ENCODE measurements around the gene RERE. TPM values are rescaled to one million over a fixed set of nuclear protein-coding genes. Genes with fewer than 3 reads are reported as not detected.

The RERE gene
- total and polyA plus RNA-seq, 7 donors: 19.2 to 148 (median 90.6) TPM

- intact Hi-C loops (cut with DNase I): no loop called here
- peaks cover 0 to 97% (median 96%) of the 10 kb centered on the region in 4 donors for H3K4me1 ChIP-seq
- no peaks in the 10 kb centered on the region for H3K9me3 ChIP-seq
- peaks cover 0 to 3% (median 0%) of the 10 kb centered on the region in 4 donors for H3K36me3 ChIP-seq
- WGBS, 2 donors: 68 to 70% methylated on average over 4 of the region's 4 CpGs
- no peak for DNase-seq
- TF ChIP-seq, protein P1, sequence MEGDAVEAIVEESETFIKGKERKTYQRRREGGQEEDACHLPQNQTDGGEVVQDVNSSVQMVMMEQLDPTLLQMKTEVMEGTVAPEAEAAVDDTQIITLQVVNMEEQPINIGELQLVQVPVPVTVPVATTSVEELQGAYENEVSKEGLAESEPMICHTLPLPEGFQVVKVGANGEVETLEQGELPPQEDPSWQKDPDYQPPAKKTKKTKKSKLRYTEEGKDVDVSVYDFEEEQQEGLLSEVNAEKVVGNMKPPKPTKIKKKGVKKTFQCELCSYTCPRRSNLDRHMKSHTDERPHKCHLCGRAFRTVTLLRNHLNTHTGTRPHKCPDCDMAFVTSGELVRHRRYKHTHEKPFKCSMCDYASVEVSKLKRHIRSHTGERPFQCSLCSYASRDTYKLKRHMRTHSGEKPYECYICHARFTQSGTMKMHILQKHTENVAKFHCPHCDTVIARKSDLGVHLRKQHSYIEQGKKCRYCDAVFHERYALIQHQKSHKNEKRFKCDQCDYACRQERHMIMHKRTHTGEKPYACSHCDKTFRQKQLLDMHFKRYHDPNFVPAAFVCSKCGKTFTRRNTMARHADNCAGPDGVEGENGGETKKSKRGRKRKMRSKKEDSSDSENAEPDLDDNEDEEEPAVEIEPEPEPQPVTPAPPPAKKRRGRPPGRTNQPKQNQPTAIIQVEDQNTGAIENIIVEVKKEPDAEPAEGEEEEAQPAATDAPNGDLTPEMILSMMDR (IDR thresholded peaks at IDR 0.05): no peak
- TF ChIP-seq EP300 (IDR thresholded peaks at IDR 0.05) (no peak), POLR2AphosphoS5 (IDR thresholded peaks at IDR 0.05) (no peak), POLR2A (IDR thresholded peaks at IDR 0.05) (no peak)
- H3K4me3 ChIP-seq: no peak overlapping the region
- H3K27me3 ChIP-seq: no peaks in the 10 kb centered on the region
- H3K27ac ChIP-seq: peak overlapping the region; percentile 88 to 97 (median 93)
Observed at GRCh38 chr1:8376358-8376840, 441.0 kb downstream of the RERE start.

GRCh38 chr1:8374812-8375211, 442.6 kb downstream of the RERE start:
- H3K27me3 ChIP-seq: no peaks in the 10 kb centered on the region
- H3K9me3 ChIP-seq: no peaks in the 10 kb centered on the region
- TF ChIP-seq, protein P1 (IDR thresholded peaks at IDR 0.05): peak in 3 of 4 experiments; percentile 28 to 34 (median 31)
- TF ChIP-seq POLR2A (IDR thresholded peaks at IDR 0.05): no peak
- no peak for TF ChIP-seq EP300 (IDR thresholded peaks at IDR 0.05)
- TF ChIP-seq POLR2AphosphoS5 (IDR thresholded peaks at IDR 0.05): no peak
- 60 to 83% methylated on average over 2 of the region's 2 CpGs for WGBS, 2 donors
- no peak for DNase-seq
- peaks cover 0 to 3% (median 0%) of the 10 kb centered on the region in 4 donors for H3K36me3 ChIP-seq
- peaks cover 0 to 97% (median 96%) of the 10 kb centered on the region in 4 donors for H3K4me1 ChIP-seq
- H3K27ac ChIP-seq: peak overlapping the region; percentile 88 to 97 (median 93)
- H3K4me3 ChIP-seq: no peak overlapping the region
- intact Hi-C loops (cut with DNase I): loop anchor here (5.0 kb wide), 1 partner anchor 47 kb away; no protein-coding TSS in a partner anchor

DNA sequence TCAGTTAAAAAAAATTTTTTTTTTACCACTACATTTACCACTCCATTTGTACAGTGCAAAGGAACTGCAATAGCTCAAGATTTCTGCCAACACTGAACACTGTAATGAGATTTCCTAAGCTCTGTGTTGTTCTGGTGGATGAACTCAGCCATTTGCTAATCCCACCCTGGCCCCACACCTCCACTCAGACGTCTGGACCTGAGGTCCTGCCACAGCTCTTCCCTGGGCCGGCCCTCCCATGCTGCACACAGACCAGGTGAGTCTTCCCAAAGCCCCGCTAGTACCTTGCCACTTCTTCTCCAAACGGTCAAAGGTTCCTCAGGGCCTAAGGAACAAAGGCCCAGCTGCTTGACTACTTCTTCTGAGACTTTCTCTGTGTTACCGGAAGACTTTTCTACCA, 443.1 kb downstream of the RERE start:
- no peaks in the 10 kb centered on the region for H3K27me3 ChIP-seq
- intact Hi-C loops (cut with DNase I): loop anchor here (5.0 kb wide), 1 partner anchor 48 kb away; no protein-coding TSS in a partner anchor
- no peak overlapping the region for H3K4me3 ChIP-seq
- peak overlapping the region; percentile 88 to 97 (median 93) for H3K27ac ChIP-seq
- 70 to 81% methylated on average over 5 of the region's 5 CpGs for WGBS, 2 donors
- H3K36me3 ChIP-seq: peaks cover 0 to 3% (median 0%) of the 10 kb centered on the region in 4 donors
- peaks cover 0 to 97% (median 96%) of the 10 kb centered on the region in 4 donors for H3K4me1 ChIP-seq
- DNase-seq: no peak
- no peaks in the 10 kb centered on the region for H3K9me3 ChIP-seq
- no peak for TF ChIP-seq EP300 (IDR thresholded peaks at IDR 0.05)
- no peak for TF ChIP-seq POLR2A (IDR thresholded peaks at IDR 0.05)
- no peak for TF ChIP-seq POLR2AphosphoS5 (IDR thresholded peaks at IDR 0.05)
- TF ChIP-seq, protein P1 (IDR thresholded peaks at IDR 0.05): no peak

GRCh38 chr1:8373581-8374241, 443.7 kb downstream of the RERE start:
- Histone ChIP-seq H3K36me3 (peaks cover 0 to 3% (median 0%) of the 10 kb centered on the region in 4 donors), H3K27ac (peak overlapping the region; percentile 88 to 97 (median 93)), H3K4me1 (peaks cover 0 to 97% (median 96%) of the 10 kb centered on the region in 4 donors), H3K27me3 (no peaks in the 10 kb centered on the region), H3K9me3 (no peaks in the 10 kb centered on the region), H3K4me3 (peak overlapping the region in 2 of 4 donors; percentile 8 to 26)
- intact Hi-C loops (cut with DNase I): loop anchor here (5.0 kb wide), 1 partner anchor 49 kb away; no protein-coding TSS in a partner anchor
- DNase-seq: peak; percentile 95
- WGBS, 2 donors: 60 to 74% methylated on average over 19 of the region's 19 CpGs
- TF ChIP-seq EP300 (IDR thresholded peaks at IDR 0.05) (peak; percentile 12 to 94 (median 84)), POLR2AphosphoS5 (IDR thresholded peaks at IDR 0.05) (peak; percentile 92 to 96 (median 94)), POLR2A (IDR thresholded peaks at IDR 0.05) (peak; percentile 6 to 80)
- TF ChIP-seq, protein P1 (IDR thresholded peaks at IDR 0.05): no peak
